ENCODE results near the gene LARP1. TPM values are rescaled to one million over a fixed set of nuclear protein-coding genes. Genes with fewer than 3 reads are reported as not detected.
A peak's percentile ranks its signal among the peaks of the same experiment; 100 is the strongest.

Gene LARP1
- polyA plus RNA-seq, 1 donor (not counting 4 experiments of a cell fraction or from before 2014, with no cell fraction given): 65.6 TPM

- Histone ChIP-seq H3K27me3 (ENCODE audit: control insufficient read depth, extremely low read depth, insufficient read depth, low read length) (no peaks in the 10 kb centered on the region), H3K9me3 (ENCODE audit: control insufficient read depth, low read depth, low read length) (no peaks in the 10 kb centered on the region), H3K9me1 (ENCODE audit: control insufficient read depth, extremely low read depth, insufficient read depth, low read length) (peaks cover 25% of the 10 kb centered on the region), H2AFZ (ENCODE audit: control insufficient read depth, low read length) (no peak overlapping the region), H3K27ac (ENCODE audit: control insufficient read depth, insufficient read depth, low read length) (peak overlapping the region; percentile 26), H3K4me2 (ENCODE audit: control insufficient read depth, extremely low read depth, insufficient read depth, low read depth, low read length) (no peak overlapping the region), H3K4me3 (ENCODE audit: control insufficient read depth in 2 of 3, extremely low read depth in 1 of 3, insufficient read depth in 2 of 3, low read depth in 1 of 3, low read length in 3 of 3) (no peak overlapping the region), H4K20me1 (ENCODE audit: control insufficient read depth, extremely low read depth, insufficient read depth, low read length) (peaks cover 74% of the 10 kb centered on the region), H3K4me1 (ENCODE audit: control insufficient read depth, extremely low read depth, insufficient read depth, low read length) (peaks cover 23% of the 10 kb centered on the region), H3K36me3 (ENCODE audit: control insufficient read depth in 2 of 2, extremely low read depth in 1 of 2, insufficient read depth in 2 of 2, low read length in 2 of 2) (peaks cover 1 to 24% of the 10 kb centered on the region in 2 experiments), H3K79me2 (ENCODE audit: control insufficient read depth, insufficient read depth, low read length) (peaks cover 98% of the 10 kb centered on the region), H3K9ac (ENCODE audit: control insufficient read depth, extremely low read depth, insufficient read depth, low read length) (peak overlapping the region; percentile 41)
- dilution Hi-C loops (cut with MboI; ENCODE audit: extremely low pct_ligation_motif_present, low sequenced_read_pairs): no loop called here
- FAIRE-seq (no peak), DNase-seq (ENCODE audit: low read depth, low spot score) (no peak)
- TF ChIP-seq CTCF (optimal IDR thresholded peaks at IDR 0.05 in 1 of 3, IDR thresholded peaks at IDR 0.05 in 1 of 3, conservative IDR thresholded peaks at IDR 0.05 in 1 of 3; ENCODE audit: extremely low read depth in 1 of 3, insufficient read depth in 2 of 3, low read length in 3 of 3) (no peak), EZH2 (IDR thresholded peaks at IDR 0.05; ENCODE audit: low read length) (no peak)
Observed at GRCh38 chr5:154771383-154771901, 16.3 kb downstream of the LARP1 start.

GRCh38 chr5:154773326-154773725, 18.1 kb downstream of the LARP1 start:
- TF ChIP-seq EZH2 (IDR thresholded peaks at IDR 0.05; ENCODE audit: low read length): no peak
- no peak for TF ChIP-seq CTCF (optimal IDR thresholded peaks at IDR 0.05 in 1 of 3, IDR thresholded peaks at IDR 0.05 in 1 of 3, conservative IDR thresholded peaks at IDR 0.05 in 1 of 3; ENCODE audit: extremely low read depth in 1 of 3, insufficient read depth in 2 of 3, low read length in 3 of 3)
- FAIRE-seq: no peak
- Histone ChIP-seq H3K27ac (ENCODE audit: control insufficient read depth, insufficient read depth, low read length) (no peak overlapping the region), H3K4me3 (ENCODE audit: control insufficient read depth in 2 of 3, extremely low read depth in 1 of 3, insufficient read depth in 2 of 3, low read depth in 1 of 3, low read length in 3 of 3) (no peak overlapping the region), H3K36me3 (ENCODE audit: control insufficient read depth in 2 of 2, extremely low read depth in 1 of 2, insufficient read depth in 2 of 2, low read length in 2 of 2) (peaks cover 0 to 16% of the 10 kb centered on the region in 2 experiments), H3K9ac (ENCODE audit: control insufficient read depth, extremely low read depth, insufficient read depth, low read length) (no peak overlapping the region), H3K4me2 (ENCODE audit: control insufficient read depth, extremely low read depth, insufficient read depth, low read depth, low read length) (no peak overlapping the region), H4K20me1 (ENCODE audit: control insufficient read depth, extremely low read depth, insufficient read depth, low read length) (peaks cover 62% of the 10 kb centered on the region), H3K4me1 (ENCODE audit: control insufficient read depth, extremely low read depth, insufficient read depth, low read length) (peaks cover 11% of the 10 kb centered on the region), H3K79me2 (ENCODE audit: control insufficient read depth, insufficient read depth, low read length) (peaks cover 98% of the 10 kb centered on the region), H3K27me3 (ENCODE audit: control insufficient read depth, extremely low read depth, insufficient read depth, low read length) (no peaks in the 10 kb centered on the region), H3K9me3 (ENCODE audit: control insufficient read depth, low read depth, low read length) (no peaks in the 10 kb centered on the region), H3K9me1 (ENCODE audit: control insufficient read depth, extremely low read depth, insufficient read depth, low read length) (peaks cover 13% of the 10 kb centered on the region), H2AFZ (ENCODE audit: control insufficient read depth, low read length) (no peak overlapping the region)
- no peak for DNase-seq (ENCODE audit: low read depth, low spot score)
- dilution Hi-C loops (cut with MboI; ENCODE audit: extremely low pct_ligation_motif_present, low sequenced_read_pairs): no loop called here
